Fibroblast of peridontal ligament (primary cell): Measurements from ENCODE around the gene SEMA5B.

Experiments used
- DNase-seq: peaks from one replicate; pipeline ENCODE4 v3.0.0-alpha.2; 2010; ENCODE audit errors: extremely low read depth

Gene SEMA5B, protein sequence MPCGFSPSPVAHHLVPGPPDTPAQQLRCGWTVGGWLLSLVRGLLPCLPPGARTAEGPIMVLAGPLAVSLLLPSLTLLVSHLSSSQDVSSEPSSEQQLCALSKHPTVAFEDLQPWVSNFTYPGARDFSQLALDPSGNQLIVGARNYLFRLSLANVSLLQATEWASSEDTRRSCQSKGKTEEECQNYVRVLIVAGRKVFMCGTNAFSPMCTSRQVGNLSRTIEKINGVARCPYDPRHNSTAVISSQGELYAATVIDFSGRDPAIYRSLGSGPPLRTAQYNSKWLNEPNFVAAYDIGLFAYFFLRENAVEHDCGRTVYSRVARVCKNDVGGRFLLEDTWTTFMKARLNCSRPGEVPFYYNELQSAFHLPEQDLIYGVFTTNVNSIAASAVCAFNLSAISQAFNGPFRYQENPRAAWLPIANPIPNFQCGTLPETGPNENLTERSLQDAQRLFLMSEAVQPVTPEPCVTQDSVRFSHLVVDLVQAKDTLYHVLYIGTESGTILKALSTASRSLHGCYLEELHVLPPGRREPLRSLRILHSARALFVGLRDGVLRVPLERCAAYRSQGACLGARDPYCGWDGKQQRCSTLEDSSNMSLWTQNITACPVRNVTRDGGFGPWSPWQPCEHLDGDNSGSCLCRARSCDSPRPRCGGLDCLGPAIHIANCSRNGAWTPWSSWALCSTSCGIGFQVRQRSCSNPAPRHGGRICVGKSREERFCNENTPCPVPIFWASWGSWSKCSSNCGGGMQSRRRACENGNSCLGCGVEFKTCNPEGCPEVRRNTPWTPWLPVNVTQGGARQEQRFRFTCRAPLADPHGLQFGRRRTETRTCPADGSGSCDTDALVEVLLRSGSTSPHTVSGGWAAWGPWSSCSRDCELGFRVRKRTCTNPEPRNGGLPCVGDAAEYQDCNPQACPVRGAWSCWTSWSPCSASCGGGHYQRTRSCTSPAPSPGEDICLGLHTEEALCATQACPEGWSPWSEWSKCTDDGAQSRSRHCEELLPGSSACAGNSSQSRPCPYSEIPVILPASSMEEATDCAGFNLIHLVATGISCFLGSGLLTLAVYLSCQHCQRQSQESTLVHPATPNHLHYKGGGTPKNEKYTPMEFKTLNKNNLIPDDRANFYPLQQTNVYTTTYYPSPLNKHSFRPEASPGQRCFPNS

DNA sequence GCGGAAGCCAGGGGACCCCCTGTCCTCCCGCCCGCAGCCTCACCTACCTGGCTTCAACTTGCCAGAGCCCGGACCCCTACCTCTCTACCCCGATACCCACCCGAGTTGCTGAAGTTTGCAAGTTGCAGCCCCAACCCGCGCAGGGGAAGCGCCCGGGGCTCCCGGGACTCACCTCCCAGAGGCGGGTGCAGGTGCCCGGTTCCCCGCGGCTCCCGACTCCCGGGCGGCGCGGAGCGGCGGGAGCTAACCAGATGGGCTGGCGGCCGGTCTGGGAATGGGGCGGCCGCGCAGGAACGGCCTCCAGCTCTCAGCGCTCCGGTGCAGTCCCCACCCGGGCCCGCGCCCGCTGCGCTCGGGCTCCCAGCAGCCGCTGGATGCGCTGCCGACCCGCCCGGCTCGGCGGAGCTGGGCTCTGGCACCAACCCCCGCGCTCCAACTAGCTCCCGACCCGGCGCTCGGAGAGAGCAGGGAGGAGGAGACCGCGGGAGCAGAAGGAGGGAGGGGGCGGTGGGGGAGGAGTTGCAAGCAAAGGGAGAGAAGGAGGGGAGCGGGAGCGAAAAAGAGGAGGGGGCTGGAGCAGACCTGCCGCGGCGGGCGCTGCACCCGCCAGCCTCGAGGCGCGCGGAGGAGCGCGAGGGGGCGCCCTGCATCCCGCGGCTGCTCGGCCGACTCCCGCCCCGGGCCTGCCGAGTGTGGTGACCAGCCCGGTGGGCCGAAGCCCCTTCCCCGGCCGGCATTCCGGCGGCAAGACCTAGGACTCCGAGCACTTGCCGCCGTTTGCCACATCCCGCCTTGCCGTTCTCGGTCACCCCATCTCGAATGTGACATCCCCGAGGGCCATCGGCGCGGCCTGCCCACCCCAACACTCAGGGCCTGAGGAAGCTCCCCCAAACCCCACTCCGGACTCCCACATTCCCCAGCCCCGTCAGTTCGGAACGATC, at the start of gene SEMA5B:
Gene SEMA5B, minus strand, starts transcription at position 472 of the 941 bp plus-strand sequence. CDS start 66,500 bp downstream, outside the sequence.
- no peak for DNase-seq

DNA sequence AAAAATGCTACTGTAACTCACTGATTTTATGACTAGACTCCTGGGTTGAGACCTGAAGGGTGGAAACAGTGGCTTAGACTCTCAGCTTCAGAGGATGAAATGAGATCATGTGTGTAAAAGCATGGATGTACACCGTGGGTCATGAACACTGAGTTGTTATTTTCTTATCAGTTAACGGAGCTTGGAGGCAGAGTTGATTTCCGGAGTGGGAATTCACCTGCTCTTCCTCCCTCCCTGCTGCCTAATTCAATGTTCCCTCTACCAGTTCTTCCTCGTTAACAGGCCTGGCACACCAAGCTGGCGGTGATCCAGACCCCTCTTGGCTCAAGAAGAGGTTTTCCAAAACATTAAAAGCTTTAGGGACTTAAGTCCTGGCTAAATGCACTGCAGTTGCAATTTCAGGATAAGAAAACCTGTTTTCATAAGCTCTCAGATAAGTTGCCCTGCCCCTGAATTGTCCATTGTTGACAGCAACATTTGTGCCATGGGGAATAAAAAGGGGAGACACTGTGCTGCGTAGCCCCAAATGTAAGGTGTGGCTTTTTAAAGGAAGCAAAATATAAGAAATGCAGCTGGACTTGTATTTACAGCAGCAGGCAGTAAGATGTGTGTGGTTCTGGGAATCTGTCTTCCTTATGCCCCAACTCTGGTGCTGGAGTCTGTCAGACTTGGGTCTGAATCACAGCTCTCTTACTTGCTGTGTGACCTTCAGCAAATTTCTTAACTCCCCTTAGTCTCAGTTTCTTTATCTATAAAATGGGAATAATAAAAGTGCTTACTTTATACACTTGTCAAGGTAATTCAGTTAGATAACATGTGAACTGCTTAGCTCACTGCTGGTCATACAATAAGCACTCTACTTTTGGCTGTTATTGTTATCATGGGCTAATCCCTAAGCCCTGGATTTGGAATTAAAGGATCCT, 49.2 kb upstream of the SEMA5B start:
- DNase-seq, result no peak

DNA sequence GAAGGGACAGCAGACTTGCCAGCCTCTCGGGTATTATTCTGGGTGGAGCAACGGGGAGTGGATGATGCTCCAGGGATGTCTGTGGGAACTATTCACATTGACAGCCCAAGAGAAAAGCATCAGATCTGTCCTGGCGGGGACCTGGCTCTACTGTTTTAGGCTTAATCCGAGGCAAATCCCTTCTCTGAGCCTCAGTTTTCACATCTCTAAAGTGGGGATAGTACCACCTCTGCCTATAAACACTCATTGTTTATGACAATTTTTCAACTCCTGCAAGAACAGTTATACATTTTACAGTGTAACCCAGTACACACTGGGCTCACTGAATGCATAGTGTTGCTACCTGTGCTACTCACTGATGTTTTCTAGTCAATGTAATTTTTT, 48.5 kb upstream of the SEMA5B start:
- DNase-seq, result no peak

DNA sequence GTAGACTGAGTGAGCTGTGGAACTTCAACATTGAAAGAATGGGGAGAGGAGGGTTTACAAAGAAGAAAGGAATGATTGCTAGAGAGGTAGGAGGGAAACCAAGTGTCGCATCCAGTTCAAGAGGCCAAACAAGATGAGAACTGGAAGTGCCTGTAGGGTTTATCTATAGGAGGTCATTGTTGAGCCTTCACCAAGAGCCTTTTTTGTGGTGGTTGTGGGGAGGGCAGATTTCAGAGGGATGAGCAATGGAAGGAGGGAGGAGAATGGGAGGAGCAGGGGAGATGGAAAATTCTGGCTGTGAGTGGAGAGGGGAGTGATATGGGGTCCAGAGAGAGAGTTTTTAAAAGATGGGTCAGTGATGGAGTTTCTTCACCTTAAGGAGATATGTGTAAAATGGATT, 47.8 kb upstream of the SEMA5B start:
- DNase-seq, result no peak

DNA sequence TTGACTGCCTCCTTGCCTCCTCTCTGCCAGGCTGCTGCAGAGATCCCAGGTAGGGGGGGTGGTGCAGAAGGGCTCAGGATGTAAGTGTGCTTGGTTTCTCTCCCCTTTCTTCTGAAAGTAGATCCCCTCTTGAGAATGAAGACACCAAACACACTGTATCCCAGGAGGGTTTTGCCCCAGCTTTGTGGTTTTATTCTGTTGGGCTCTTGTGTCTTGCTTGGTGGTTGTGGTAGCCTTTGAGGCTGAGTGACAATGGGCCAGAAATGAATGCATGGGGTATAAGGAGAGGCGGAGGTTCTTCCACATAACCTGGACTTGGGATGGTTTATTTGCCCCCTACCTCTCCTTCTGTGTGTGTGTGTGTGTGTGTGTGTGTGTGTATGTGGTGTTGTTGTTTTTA, 45.0 kb upstream of the SEMA5B start:
- DNase-seq, result no peak

DNA sequence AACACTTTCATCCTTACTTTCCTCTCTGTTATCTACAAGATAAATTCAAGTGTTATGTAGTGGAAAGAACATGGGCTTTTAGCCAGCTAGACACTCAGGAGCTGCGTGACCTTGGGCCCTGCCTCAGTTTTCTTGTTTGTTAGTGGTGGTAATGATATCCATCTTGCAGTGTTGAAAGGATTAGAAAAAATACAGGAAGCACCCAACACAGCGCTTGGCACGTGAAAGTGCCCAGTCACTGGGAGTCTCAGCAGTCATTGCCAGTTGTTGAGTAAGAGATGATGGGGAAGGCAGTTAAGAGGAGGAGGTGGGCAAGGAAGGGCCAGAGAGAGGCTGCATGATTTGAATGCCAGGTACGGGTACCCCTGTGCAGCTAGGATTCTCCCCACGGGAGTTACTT, 44.6 kb upstream of the SEMA5B start:
- DNase-seq, result no peak

DNA sequence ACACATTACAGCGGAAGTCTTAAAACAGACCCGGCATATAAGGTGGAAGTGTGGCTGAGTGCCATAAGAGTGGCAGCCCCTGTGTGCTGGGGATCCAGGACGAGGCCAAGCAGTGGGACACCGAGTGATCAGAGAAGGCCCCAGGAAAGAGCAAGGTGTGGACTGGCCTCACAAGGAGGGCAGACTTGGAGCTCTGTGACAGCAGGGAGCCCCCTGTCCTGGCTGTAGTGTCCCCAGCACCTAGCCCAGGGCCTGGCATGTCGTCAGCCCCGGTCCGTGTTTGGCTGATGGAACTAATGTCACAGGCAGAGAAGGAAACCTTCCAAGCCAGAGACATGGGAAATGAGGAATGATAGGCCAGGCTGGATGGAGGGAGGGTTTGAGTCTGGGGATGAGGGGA, 44.0 kb upstream of the SEMA5B start:
- DNase-seq, result no peak

DNA sequence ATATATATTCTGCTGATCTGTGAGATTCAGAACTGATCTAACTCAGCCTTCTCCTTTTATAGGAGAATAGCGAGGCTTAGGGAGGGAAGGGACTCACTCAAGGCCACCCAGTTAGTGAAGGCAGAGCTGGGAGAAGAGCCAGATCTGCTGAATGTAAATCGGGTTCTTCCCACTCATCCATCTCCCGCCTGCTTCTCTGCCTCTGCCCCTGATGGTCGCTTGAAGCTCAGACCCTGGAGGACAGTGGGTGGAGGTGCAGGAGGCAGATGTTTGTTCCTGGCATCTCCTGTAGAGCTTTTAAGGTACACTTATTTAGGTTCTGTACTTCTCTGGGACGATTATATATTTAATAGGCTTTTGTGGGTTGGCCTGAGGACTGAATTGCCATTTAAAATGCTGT, 43.6 kb upstream of the SEMA5B start:
- DNase-seq, result no peak

DNA sequence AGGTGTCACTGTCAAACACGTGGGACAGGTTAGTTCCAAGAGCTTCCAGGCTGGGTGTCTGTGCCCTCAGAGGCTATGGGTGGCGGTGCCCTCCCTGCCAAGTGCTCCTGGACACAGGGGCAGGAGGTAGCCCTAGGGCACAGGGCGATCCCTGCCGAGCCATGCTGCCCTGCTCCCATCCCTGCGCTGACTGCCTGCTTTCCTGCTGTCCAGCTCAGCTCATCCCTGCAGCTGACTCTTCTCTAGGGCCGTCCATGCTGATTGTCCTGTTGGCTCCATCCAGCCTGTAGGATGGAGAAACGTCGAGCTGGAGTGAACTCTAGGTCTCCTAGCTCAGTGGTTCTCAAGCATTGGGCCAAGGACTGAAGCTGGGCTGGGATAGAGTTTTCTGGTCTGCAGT, 42.9 kb upstream of the SEMA5B start:
- no peak for DNase-seq

DNA sequence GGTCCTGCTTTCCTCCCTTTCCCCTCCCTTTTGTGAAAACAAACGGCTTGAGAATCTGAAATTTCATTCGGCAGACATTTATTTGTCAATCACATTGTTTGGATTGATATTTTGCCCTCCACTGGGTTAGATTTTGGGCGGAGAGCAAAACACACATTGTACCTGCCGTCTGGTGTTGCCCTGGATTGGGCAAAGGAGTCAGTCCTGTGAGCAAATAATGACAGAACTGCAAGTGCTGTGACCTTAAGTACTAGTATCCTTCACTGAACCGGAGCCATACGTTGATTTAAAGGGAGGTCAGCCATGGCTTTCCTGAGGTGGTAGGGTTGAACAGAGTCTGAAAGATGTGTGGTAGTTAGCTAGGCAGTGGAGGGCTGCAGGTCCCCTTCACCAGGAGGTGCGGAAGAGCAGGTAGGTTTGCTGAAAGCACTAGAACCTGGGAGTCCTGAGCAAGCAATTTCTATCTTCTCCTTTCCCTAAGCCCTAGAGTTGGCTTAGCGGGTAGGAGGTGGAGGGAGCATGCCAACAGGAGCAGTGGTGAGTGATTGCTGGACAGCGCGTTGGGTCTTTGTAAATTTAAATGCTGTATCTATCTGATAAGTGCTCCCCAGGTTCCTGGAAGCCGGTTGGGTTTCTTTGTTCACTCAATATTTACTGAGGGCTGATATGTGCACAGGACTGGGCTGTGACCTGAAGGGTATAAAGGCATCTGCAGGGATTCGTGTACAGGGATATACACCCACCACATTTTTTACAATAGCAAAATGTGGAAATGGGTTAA, 41.2 kb upstream of the SEMA5B start:
- no peak for DNase-seq

DNA sequence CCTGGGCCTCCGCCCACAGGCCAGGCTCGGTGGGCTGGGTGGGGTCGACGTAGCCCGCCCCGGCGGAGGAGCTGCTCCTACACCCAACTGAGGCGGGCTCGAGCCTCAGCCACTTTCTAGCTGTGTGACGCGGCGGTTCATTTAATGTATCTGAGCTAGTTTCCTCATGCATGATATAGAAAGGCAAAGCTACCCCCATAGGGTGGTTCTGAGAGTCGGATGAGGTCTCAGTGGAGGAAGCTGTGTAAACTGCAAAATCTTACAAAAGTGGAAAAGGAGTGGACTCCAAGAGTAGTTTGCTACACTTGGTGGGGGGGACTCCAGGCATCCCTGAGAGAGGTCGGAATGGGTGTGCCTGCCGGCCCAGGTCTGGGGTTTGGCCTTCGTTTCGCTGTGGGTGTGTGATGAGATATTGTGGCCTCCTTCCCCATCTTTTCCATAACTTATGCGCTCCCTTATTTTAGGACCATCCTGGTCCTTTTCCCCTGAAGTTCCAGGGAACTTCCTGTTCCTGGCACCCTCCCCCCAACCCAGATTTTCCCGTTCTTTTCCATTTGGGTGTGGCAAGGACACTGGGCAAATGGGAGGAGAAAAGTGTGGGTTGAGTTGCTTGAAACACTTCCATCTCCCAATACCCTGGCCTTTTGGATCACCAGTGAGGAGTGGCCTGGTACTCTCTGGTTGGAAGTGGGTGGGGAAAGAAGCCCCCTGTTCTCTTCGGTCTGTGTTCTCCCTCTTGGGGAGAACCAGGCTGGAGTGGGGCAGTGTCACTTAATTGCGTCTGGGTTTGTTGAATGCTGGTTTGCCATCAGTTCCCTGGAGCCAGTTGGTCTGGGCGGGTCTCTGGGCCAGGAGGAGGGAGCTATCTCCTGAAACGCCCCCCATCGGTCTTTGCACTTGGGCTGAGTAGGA, 40.4 kb upstream of the SEMA5B start:
- DNase-seq, result no peak

DNA sequence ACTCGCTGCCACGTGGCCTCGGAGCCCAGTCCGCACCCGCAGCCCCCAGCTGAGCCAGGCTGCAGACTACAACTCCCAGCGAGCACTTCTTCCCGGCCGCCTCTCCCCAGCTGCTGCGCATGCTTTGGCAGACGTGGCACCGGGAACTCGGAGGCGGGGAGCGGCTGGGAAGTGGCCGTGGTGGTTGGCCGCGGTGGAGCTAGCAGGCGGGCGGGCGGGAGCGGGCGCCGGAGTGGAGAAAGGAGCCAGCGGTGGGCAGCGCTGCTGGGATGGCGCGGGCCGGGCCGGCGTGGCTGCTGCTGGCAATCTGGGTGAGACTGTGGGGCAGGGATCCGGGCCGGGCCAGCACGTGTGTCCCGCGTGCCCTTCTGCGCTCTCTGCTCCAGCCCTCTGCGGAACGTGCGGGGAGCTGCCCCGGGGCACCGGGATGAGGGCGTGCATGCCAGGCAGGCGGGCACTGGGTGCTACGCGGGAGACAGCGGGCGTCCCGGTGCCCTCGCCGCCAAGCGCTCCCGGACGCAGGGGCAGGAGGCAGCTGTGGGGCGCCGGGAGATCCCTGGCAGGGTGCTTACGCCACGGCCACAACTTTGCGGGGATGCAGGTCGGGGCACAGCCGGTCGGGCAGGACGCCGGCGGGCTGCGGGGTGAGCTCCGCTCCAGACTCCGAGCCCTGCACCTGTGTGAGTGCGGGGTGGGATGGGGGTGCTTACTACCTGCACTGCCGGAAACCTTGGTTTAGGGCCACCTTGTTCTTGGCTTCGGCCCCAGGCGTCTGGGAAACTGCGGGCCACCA, 39.5 kb upstream of the SEMA5B start, which contains the start of gene PDIA5:
Gene PDIA5, plus strand, starts transcription at position 130 of the 793 bp plus-strand sequence. Its CDS starts 140 bp downstream, at position 270.
- DNase-seq, result peak; percentile 82

DNA sequence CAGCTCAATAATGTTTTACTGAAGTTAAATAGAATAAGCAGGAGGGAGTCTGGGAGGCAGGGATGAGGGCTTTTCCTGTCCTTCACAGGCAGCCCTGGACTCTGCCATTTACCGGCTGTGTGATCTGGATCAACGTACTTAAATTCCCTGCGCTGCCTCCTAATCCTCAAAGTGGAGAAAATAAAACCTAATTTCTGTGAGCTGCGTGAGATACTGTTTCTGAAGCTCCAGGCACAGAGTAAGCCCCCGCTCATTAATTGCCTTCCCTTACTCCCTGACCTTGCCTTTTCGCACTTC, 39.0 kb upstream of the SEMA5B start:
- no peak for DNase-seq

DNA sequence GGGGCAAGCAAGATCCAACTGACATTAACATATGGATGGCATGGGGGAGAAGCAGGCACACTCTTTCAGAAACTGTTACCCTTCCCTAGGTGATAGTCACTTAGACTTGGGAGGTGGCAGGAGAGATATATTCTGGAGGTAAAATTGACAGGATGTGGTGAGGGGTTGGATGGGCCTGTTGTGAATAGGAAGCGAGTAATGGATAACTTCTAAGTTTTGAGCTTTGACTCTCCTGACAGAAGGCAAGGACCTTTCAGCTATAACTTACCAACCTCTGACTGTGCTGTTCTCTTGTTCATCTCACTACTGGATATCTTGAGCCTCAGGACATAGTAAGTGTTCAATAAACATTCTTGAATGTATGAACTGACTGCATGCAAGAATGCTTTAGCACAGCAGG, 37.4 kb upstream of the SEMA5B start:
- DNase-seq, result no peak

DNA sequence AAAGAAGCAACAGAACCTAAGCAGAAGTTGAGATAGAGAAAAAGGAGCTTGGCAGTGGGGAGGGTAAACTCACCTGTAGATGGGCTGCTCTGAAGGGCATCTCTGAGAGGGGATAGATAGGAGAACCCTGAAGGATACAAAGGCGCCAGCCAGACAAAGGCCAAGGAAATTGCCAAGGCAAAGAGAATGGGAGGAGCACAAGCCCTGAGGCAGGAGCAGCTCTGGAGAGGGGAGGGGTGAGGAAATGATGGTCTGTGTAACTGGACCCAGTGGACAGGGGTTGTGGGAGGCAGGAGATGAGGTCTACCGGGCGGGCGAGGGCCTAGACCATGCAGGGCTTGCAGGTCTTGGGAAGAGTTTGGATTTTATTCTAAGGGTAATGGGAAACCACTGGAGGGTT, 36.9 kb upstream of the SEMA5B start:
- DNase-seq, result no peak

DNA sequence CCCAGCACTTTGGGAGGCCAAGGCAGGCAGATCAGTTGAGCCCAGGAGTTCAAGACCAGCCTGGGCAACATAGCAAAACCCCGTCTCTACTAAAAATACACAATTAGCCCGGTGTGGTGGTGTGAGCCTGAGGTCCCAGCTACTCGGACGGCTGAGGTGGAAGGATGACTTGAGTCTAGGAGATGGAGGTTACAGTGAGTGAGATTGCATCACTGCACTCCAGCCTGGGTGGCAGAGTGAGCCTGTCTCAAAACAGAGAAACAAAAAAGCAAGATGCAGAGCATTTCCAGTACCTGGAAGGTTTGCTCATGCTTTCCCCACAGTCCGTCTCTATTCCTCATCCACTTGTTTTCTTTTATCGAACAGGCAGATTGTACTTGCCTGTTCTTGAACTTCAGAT, 35.5 kb upstream of the SEMA5B start:
- no peak for DNase-seq

DNA sequence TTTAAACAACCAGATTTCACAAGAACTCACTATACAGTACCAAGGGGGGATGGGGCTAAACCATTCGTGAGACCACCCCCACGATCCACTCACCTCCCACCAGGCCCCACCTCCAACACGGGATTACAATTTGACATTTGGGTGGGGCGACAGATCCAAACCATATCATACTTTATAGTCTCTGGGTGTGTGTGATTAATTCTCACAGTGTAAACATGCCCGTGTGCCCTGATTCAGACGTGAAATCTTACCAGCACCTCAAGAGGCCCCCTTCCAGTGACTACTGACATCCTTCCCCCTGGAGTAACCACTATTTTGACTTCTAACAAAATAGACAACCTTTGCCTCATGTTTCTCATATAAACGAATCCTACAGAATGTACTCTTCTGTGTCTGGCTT, 34.3 kb upstream of the SEMA5B start:
- no peak for DNase-seq

DNA sequence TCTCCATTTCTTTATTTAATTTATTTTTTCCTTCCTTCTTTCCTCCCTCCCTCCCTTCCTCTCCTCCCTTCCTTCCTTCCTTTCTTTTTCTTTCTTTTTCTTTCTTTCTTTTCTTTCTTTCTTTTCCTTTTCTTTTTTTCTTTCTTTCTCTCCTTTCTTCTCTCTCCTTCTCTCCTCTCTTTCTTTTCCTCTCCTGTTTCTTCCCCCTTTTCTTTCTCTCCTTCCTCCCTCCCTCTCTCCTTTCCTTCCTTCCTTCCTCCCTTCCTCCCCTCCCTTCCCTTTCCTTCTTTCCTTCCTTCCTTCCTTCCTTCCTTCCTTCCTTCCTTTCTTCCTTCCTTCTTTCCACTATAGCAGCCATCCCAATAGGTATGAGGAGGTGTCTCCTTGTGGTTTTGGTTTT, 32.5 kb upstream of the SEMA5B start:
- no peak for DNase-seq
